ENCODE results near the gene ACOT7. TPM values are rescaled to one million over a fixed set of nuclear protein-coding genes. Genes with fewer than 3 reads are reported as not detected.

The ACOT7 gene, protein sequence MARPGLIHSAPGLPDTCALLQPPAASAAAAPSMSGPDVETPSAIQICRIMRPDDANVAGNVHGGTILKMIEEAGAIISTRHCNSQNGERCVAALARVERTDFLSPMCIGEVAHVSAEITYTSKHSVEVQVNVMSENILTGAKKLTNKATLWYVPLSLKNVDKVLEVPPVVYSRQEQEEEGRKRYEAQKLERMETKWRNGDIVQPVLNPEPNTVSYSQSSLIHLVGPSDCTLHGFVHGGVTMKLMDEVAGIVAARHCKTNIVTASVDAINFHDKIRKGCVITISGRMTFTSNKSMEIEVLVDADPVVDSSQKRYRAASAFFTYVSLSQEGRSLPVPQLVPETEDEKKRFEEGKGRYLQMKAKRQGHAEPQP
- total RNA-seq = 21.2 and 27.7 TPM in 2 replicates

DNA sequence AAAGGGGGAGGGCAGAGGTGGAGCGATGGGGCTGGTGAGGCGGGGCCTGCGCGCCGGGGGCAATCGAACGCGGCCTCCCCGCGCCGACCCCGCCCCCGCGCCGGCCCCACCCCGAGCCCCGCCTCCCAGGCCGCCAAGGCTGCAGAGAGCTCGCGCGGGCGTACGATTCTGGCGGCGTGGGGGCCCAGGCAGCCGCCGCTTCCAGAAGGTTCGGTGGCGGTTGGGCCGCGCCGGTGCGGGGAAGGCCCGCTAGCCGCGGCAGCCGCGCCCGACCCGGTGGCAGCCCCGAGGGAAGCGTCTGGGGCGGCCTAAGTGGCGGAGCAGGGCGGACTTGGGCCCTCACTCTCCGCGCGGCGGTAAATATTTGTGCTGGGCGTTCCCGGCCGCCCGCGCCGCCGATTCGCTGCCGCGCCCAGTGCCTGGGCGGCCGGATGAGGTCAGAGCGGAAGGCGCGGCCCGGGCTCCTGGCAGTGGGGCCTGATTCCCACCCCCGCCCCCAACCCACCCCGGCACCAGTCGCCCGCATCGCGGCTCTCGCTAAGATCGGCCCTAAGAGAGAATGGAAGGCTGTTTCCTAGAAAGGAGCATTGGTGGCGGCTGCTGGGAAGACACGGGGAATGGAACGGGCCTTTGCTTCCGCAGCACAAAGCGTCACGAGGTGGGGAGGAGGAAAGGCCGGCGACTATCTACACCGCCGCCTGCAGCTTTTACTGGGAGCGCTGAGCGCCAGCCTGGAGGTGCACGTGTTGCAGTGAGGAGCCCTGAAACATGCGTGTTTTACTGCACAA, at the start of gene ACOT7:
ACOT7 (minus strand) TSS at position 368 of the 788 bp plus-strand sequence. CDS start 368 bp downstream, outside the sequence.

DNA sequence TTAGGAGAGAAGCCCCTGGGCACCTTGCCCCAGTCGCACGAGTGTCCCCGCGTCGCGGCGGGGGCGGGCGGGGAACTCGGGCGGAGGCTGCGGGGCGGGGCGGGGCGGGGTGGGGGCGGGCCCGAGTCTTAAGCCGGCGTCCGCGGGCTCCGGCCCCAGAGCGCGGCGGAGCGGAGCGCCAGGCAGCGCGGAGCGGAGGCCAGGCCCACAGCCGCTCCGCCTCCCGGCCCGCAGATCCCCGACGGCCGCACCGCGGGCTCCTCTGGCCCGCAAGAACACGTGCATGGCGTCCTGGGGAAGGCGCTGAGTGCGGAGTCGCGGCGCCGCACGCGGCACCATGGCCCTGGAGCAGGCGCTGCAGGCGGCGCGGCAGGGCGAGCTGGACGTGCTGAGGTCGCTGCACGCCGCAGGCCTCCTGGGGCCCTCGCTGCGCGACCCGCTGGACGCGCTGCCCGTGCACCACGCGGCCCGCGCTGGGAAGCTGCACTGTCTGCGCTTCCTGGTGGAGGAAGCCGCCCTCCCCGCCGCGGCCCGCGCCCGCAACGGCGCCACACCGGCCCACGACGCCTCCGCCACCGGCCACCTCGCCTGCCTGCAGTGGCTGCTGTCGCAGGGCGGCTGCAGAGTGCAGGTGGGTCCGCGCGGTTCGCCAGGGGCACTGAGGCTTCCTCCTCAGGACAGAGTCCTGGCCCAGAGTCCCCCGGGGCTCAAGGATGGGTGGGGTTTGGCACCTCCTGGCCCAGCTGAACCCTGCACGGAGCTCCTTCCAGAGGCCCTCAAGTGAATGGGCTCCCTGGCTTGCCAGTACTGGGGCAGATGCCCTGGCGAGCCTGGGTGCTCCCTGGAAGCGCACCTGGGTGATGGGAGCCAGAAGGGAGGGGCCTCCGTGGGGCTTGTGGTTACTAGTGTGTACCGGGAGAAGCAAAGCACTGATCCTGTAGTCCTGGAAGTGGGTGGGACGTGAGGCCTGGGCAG, 31.3 kb upstream of the ACOT7 start, which contains the start of gene ESPN:
ESPN (plus strand) TSS at position 158 of the 975 bp plus-strand sequence; CDS start at position 338, 180 bp downstream.

DNA sequence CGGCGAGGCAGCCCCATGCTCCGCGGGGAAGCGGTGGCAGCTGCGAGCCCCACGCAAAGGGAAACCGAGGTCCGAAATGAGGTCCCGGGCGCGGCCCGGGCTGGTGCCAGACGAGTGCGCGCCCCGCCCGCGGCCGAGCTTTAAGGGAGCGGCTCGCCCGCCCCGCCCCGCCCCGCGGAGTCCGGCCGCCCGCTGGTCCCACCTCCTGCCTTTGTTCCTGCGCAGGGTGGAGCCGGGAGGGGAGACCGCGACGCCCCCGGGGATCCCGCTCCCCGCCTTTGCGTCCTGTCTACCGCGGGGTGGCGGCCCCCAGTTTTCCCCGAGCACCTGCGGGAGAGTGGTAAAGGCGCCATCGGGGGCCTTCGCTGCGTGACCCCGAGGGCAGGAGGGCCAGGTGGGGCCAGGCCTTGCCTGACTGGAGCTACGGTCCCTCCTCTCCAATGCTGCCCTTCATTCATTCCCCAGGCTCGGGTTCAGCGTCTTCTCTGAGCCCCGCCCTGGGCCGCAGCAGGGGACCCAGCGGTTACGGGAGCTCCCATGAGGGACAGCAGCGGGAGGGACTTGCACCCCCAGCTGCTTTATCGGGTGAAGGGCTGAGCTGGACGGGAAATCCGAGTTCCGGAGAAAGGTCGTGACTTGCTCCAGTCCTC, 26.4 kb upstream of the ACOT7 start, which contains the start of gene HES2:
HES2 (minus strand) TSS at position 116 of the 650 bp plus-strand sequence; CDS start at position 17, 99 bp downstream.

DNA sequence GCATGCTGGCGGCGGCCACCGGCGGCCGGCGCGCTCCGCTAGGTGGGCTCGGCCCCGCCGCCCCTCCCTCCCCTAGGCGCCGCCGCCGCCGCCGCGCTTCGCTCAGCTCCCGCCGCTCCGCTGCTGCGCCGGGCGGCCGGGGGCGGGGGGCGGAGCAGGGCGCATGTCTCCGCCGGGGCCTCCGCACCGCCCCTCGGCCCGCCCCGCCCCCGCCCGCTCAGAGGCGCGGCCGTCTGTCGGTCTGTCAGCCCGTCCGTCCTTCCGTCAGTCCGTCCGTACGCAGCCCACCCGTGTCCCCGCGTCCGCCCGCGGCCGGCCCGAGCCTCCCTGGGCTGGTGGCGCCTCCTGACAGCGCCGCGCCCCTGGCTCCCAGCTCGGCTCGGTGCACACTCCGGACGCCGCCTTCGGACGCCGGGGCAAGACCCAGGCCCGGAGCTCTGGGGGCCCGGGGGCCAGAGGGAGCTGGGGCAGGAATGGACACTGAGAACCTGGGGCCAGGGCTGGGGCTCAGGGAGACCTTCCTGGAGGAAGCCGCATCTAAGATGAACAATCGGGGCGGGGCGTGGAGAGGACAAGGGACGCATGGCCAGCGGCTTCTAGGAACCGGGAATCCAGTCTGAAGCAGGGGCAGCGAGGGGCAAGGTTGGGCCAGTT, 132.5 kb downstream of the ACOT7 start, which contains the start of gene GPR153:
GPR153 (minus strand) TSS at position 138 of the 654 bp plus-strand sequence. CDS start 6,193 bp downstream, outside the sequence.

DNA sequence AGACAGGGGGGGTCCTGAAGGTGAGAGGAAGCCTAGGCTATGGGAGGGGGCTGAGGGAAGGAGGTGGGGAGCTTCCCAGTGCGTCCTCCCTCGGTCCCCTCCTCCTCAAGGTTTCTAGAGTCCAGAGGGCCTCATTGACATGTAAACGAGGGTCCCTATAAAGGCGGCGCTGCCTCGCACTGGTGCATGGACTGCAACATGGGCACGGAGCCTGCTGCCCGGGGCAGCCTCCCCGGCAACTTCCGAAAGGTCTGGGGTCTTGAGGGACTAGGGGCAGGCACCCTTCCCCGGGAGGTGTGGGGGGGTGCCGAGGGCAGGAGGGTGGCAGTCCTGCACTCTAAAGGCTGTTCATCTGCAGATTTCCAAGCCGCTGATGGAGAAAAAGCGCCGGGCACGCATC, 149.6 kb downstream of the ACOT7 start, which contains the start of gene HES3:
HES3 (plus strand) TSS at position 187 of the 400 bp plus-strand sequence; CDS start at position 374, 187 bp downstream.

Small RNAs within 50 kb of the gene (small RNA-seq; reads per million reads assigned to genes)
- not detected for gene MIR4252

Other genes starting within 250 kb of the ACOT7 start
- under 0.01 and 0.10 TPM in 2 replicates for gene CHD5, start 213.4 kb downstream of the ACOT7 start, total RNA-seq
- gene RPL22, start 194.2 kb downstream of the ACOT7 start, total RNA-seq = 97.7 and 122 TPM in 2 replicates
- gene RNF207, start 187.6 kb downstream of the ACOT7 start, total RNA-seq = 8.9 and 56.8 TPM in 2 replicates
- 54.5 and 73.4 TPM in 2 replicates for gene ICMT, start 157.8 kb downstream of the ACOT7 start, total RNA-seq
- gene HES3, start 149.6 kb downstream of the ACOT7 start, total RNA-seq = not detected in 2 replicates
- 1.4 and 3.3 TPM in 2 replicates for gene GPR153, start 132.7 kb downstream of the ACOT7 start, total RNA-seq
- gene HES2, start 26.2 kb upstream of the ACOT7 start, total RNA-seq = 31.7 and 33.1 TPM in 2 replicates
- 0.67 and 1.3 TPM in 2 replicates for gene ESPN, start 31.0 kb upstream of the ACOT7 start, total RNA-seq
- 17.0 and 18.9 TPM in 2 replicates for gene TNFRSF25, start 72.4 kb upstream of the ACOT7 start, total RNA-seq
- gene PLEKHG5, start 97.9 kb upstream of the ACOT7 start, total RNA-seq = 61.3 and 69.6 TPM in 2 replicates
- 38.5 and 41.1 TPM in 2 replicates for gene NOL9, start 160.7 kb upstream of the ACOT7 start, total RNA-seq
- gene TAS1R1, start 161.5 kb upstream of the ACOT7 start, total RNA-seq = not detected in 2 replicates
- 13.1 and 18.6 TPM in 2 replicates for gene ZBTB48, start 186.2 kb upstream of the ACOT7 start, total RNA-seq
- 31.0 and 31.4 TPM in 2 replicates for gene KLHL21, start 209.1 kb upstream of the ACOT7 start, total RNA-seq
- gene PHF13, start 220.0 kb upstream of the ACOT7 start, total RNA-seq = 11.4 and 14.0 TPM in 2 replicates
- gene THAP3, start 231.1 kb upstream of the ACOT7 start, total RNA-seq = 11.6 and 13.7 TPM in 2 replicates

Data from vein endothelial cell (primary cell).